Limb (tissue), 2 donors: ENCODE results near the gene FREY1.

ENCODE experiments used
- DNase-seq, 2 donors: peaks; one replicate each; pipeline ENCODE4 v3.0.0-alpha.2; 2016; ENCODE audit errors: extremely low spot score in 2 of 2

Gene FREY1

GRCh38 chr11:45928535-45929215, 21.6 kb upstream of the FREY1 start:
- no peak for DNase-seq

- DNase-seq: no peak
These were observed 20.8 kb upstream of the FREY1 start for GRCh38 chr11:45927684-45928413.

- DNase-seq: no peak
These were observed 20.2 kb upstream of the FREY1 start for GRCh38 chr11:45927332-45927683.

- no peak for DNase-seq
These were observed 19.7 kb upstream of the FREY1 start for GRCh38 chr11:45926536-45927331.

GRCh38 chr11:45926001-45926401, 18.9 kb upstream of the FREY1 start:
- peak in 1 of 2 donors; percentile 26 for DNase-seq

GRCh38 chr11:45925550-45925949, 18.5 kb upstream of the FREY1 start:
- no peak for DNase-seq

- no peak for DNase-seq
These were observed 17.9 kb upstream of the FREY1 start for GRCh38 chr11:45924927-45925326.

- peak in 1 of 2 donors; percentile 27 for DNase-seq
These were observed 17.2 kb upstream of the FREY1 start for GRCh38 chr11:45924036-45924915.

GRCh38 chr11:45922425-45923082, 15.5 kb upstream of the FREY1 start, which contains the start of gene LARGE2:
LARGE2 (plus strand) TSS chr11:45922656; CDS start chr11:45922883, 227 bp downstream.
- peak in 1 of 2 donors; percentile 54 for DNase-seq

- peak in 1 of 2 donors; percentile 54 for DNase-seq
These were observed 14.7 kb upstream of the FREY1 start for GRCh38 chr11:45921561-45922424.

GRCh38 chr11:45920531-45921477, 13.7 kb upstream of the FREY1 start:
- DNase-seq: peak in 1 of 2 donors; percentile 24

- DNase-seq: peak in 1 of 2 donors; percentile 37
These were observed 12.9 kb upstream of the FREY1 start for GRCh38 chr11:45919806-45920530.

GRCh38 chr11:45918962-45919675, 12.0 kb upstream of the FREY1 start:
- DNase-seq: no peak

GRCh38 chr11:45918331-45918941, 11.4 kb upstream of the FREY1 start:
- DNase-seq: peak in 1 of 2 donors; percentile 78

GRCh38 chr11:45917623-45918330, 10.7 kb upstream of the FREY1 start, which contains the start of gene PEX16:
PEX16 (minus strand) TSS chr11:45917877; CDS start chr11:45917811, 66 bp downstream.
- peak; percentile 95 to 99 for DNase-seq

GRCh38 chr11:45917286-45917622, 10.2 kb upstream of the FREY1 start:
- no peak for DNase-seq
